ENCODE results near the gene AKAP12.
"Not testable (repeated sequence)": the region's sequence is repeated elsewhere in the genome, so short reads cannot be mapped to it uniquely, and the experiment has no call there.

AKAP12 gene

DNA sequence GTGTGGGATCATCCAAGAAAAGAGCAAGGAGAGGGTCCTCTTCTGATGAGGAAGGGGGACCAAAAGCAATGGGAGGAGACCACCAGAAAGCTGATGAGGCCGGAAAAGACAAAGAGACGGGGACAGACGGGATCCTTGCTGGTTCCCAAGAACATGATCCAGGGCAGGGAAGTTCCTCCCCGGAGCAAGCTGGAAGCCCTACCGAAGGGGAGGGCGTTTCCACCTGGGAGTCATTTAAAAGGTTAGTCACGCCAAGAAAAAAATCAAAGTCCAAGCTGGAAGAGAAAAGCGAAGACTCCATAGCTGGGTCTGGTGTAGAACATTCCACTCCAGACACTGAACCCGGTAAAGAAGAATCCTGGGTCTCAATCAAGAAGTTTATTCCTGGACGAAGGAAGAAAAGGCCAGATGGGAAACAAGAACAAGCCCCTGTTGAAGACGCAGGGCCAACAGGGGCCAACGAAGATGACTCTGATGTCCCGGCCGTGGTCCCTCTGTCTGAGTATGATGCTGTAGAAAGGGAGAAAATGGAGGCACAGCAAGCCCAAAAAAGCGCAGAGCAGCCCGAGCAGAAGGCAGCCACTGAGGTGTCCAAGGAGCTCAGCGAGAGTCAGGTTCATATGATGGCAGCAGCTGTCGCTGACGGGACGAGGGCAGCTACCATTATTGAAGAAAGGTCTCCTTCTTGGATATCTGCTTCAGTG lies 110.8 kb downstream of the AKAP12 start:
- DNase-seq, result no peak

DNA sequence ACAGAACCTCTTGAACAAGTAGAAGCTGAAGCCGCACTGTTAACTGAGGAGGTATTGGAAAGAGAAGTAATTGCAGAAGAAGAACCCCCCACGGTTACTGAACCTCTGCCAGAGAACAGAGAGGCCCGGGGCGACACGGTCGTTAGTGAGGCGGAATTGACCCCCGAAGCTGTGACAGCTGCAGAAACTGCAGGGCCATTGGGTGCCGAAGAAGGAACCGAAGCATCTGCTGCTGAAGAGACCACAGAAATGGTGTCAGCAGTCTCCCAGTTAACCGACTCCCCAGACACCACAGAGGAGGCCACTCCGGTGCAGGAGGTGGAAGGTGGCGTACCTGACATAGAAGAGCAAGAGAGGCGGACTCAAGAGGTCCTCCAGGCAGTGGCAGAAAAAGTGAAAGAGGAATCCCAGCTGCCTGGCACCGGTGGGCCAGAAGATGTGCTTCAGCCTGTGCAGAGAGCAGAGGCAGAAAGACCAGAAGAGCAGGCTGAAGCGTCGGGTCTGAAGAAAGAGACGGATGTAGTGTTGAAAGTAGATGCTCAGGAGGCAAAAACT lies 111.5 kb downstream of the AKAP12 start:
- DNase-seq, result no peak

DNA sequence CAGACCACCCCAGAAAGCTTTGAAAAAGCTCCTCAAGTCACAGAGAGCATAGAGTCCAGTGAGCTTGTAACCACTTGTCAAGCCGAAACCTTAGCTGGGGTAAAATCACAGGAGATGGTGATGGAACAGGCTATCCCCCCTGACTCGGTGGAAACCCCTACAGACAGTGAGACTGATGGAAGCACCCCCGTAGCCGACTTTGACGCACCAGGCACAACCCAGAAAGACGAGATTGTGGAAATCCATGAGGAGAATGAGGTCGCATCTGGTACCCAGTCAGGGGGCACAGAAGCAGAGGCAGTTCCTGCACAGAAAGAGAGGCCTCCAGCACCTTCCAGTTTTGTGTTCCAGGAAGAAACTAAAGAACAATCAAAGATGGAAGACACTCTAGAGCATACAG lies 112.0 kb downstream of the AKAP12 start:
- DNase-seq, result no peak

DNA sequence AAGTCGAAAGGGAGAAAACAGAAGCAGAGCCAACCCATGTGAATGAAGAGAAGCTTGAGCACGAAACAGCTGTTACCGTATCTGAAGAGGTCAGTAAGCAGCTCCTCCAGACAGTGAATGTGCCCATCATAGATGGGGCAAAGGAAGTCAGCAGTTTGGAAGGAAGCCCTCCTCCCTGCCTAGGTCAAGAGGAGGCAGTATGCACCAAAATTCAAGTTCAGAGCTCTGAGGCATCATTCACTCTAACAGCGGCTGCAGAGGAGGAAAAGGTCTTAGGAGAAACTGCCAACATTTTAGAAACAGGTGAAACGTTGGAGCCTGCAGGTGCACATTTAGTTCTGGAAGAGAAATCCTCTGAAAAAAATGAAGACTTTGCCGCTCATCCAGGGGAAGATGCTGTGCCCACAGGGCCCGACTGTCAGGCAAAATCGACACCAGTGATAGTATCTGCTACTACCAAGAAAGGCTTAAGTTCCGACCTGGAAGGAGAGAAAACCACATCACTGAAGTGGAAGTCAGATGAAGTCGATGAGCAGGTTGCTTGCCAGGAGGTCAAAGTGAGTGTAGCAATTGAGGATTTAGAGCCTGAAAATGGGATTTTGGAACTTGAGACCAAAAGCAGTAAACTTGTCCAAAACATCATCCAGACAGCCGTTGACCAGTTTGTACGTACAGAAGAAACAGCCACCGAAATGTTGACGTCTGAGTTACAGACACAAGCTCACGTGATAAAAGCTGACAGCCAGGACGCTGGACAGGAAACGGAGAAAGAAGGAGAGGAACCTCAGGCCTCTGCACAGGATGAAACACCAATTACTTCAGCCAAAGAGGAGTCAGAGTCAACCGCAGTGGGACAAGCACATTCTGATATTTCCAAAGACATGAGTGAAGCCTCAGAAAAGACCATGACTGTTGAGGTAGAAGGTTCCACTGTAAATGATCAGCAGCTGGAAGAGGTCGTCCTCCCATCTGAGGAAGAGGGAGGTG lies 112.9 kb downstream of the AKAP12 start:
- DNase-seq, result no peak

DNA sequence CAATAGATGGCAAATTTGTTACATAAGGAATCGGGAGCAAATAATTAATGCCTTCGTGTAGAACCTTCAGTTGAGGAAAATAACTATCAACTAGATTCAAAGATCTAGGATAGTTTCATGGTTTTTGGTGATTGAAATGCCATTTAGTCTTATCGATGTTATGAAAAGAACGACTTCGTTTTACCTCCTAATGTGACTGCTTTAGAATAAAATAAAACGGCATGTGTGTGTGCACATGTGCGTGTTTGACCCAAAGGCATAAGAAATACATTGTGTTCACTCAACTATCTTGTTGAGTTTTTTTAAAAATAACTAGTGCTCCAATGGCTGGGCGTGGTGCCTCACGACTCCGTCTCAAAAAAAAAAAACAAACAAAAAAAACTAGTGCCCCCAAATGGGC lies 114.0 kb downstream of the AKAP12 start:
- no peak for DNase-seq

DNA sequence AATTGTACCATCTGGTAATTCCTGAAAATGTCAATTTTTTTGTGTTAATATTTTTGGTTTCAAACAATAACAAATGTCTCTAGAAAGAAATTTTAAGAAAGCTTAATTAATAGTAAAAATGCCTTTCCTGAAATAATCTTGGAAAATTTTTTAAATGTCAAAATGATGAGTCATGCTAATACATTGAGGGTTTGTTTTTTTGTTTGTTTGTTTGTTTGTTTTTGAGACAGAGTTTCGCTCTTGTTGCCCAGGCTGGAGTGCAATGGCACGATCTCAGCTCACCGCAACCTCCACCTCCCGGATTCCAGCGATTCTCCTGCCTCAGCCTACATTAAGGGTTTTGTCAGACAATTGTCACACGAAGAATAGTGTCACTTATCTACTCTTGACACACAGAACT lies 117.2 kb downstream of the AKAP12 start:
- DNase-seq, result not testable (repeated sequence)

DNA sequence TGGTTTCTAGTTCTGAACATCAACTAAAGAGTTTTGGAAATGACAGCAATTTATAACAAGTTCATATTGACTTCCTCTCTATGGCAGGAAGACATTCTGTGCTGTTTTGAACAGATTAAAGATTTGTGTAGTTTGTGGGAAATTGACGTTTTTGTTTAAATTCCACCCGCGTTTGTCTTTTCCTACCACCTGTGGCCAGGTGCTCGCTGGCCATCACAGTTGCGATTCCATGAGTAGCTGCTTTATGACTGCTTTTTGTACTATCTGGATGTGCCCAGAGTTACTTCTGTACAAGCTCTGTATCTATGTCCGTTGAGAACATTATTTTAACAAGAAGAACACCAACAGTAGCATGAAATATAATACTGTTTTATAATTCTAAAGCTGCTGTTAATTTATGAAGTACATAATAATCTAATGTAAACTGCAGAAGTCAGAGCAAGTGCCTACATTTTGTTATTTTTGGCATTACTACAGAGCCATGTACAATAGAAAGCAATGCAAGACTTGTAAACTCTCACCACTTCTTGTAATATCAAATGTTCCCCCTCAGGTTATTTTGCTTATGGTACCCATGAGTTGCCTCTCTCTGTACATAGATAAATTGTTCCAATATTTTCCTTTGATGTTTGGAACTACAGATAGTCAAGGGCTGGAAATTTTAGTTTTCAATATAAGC lies 118.1 kb downstream of the AKAP12 start:
- no peak for DNase-seq

DNA sequence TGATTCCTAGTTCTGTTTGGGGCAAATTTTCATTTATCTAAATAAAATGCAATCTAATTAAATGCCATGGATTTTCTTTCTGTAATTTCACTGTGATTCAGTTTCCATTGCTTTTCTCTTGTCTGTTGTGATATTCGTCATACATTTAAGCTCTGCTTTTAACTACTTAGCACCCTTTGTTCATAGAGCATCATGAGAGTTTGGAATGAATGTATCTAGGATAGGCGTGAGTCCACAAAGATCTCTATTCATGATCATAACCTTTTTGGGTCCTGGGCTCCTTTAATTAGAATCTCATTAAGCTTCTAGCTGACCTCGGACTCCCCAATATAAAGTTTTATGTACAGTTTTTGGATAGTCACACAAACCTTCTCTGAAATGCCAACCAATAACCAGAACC lies 118.7 kb downstream of the AKAP12 start:
- no peak for DNase-seq

DNA sequence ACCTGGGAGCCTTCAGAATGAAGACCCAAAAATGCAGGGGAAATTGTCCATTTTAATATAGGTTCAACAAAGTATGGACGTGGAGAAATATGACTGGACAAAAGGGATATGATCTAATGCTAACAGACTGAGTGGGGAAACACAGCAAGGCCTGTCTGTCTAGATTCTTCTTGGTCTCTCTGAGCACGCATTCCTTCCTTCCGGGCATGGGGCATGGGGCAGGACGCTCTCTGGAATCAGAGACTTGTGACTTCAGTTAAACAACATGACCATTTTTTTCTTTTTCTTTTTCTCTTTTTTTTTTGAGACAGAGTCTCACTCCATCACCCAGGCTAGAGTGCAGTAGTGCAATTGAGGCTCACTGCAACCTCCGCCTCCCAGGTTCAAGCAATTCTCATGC lies 119.7 kb downstream of the AKAP12 start:
- no peak for DNase-seq

DNA sequence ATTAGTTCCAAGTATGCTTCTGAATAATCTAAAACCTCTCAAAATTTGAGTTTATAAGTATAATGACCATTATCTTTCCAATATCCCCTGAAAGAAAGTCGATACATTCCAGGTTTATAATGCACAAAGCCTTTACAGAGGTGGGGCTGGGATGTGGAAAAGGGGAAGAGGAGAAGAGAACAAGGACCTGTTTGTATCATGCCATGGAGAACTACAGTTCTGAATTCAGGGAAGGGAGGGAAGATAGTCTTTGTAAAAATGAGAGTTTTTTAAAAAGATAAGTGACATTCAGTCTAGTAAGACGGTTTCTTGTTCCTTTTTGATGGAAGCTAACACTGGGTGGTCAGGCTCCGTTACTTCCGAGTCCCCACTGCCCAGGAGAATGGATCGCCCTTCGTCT lies 125.5 kb downstream of the AKAP12 start:
- DNase-seq, result no peak

DNA sequence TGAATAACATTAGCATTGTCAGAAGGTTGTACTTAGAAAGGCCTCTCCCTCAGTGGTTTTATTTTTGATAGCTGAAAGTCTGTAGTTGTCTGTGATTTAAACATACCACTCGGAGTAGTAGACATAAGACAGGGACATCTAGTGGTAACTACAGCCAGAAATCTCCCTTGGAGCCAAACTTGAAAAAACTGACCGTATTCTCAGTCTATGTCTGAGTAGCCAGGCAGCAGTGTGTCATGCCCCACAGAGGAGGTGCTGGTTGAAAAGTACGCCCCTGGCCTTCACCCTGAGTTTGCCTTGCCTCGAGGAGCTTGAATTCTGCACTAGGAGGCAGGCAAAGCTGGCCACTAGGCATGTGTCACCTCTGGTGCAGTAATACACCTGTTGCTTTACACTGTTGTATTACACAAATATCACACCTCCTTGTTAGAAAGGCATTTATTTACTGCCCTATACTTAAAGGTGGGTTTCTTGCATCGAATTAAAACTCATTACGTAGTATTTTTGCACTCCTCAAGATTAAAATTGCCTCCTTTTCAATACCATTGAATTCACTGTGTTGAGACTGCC lies 130.8 kb downstream of the AKAP12 start:
- no peak for DNase-seq

DNA sequence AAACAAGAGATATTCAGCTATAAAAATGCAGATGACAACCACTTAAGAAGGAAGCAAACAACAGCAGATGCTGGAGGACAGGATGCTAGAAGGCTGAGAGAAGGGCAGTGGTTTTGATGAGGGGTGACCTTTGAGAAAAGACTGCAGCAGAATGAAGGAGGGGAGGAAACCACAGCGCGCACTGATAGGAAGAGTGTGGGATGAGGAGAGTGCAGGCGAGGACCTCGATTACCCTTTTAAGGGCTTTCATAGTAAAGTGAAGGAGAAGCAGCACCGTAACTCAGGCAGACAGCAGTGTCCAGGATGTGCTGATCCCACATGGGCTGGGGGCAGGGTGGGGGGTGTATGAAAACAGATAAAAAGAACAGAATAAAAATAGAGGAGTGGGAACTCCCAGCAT lies 132.4 kb downstream of the AKAP12 start:
- no peak for DNase-seq

DNA sequence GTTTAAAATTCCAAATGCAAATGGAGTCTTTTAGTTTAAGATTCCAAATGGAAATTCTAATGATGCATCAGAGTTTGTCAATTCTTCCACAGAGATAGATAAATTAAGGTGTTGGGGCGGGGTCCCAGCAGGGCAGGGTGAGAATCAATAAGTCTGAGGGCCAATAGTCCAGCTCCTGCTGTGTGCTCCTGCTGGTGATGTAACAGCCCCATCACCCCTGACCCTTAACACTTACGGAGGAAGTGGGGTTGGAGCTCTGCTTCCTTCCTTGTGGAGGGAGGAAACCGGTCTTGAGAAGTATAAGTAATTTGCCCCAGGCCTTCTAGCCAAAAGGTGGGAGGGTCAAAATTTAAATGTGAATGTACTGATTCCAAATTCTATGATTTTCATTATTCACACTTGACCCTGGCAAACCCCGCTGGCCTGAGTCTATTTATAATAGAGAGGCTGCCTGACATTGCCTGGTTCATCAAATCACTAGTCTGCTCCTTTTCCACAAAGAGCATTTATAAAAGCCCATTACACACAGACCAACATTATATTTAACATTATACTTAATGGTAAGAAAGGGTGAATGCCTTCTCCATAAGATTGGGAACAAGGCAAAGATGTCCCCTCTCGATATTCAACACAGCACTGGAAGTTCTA lies 134.4 kb downstream of the AKAP12 start:
- peak; percentile 40 for DNase-seq

DNA sequence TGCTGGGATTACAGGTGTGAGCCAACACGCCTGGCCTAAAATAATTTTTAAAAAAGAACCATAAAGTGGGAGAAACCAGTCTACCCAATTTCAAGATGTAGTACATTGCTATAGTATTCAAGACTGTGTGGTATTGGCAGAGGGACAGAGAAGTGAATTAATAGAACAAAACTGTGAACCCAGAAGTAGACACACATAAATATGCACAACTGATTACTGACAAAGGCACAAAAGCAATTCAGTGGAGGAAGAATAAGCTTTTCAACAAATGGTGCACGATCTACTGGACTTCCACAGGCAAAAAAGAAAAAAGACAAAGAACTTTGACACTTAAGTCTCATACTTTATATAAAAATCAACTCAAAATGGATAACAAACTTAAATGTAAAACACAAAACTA lies 136.1 kb downstream of the AKAP12 start:
- no peak for DNase-seq

DNA sequence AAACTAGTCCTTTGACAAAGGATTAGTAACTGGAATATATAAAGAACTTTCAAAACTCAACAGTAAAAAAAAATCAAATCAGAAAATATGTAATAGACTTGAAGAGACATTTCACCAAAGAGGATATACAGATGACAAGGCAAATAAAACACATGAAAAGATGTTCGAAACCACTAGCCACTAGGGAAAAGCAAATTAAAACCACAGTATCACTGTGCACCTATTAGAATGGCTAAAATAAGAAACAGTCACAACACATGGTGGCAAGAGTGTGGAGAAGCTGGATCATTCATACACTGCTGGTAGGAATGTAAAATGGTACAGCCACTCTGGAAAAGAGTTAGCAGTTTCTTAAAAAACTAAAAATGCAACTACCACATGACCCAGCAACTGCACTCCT lies 136.7 kb downstream of the AKAP12 start:
- DNase-seq, result no peak

DNA sequence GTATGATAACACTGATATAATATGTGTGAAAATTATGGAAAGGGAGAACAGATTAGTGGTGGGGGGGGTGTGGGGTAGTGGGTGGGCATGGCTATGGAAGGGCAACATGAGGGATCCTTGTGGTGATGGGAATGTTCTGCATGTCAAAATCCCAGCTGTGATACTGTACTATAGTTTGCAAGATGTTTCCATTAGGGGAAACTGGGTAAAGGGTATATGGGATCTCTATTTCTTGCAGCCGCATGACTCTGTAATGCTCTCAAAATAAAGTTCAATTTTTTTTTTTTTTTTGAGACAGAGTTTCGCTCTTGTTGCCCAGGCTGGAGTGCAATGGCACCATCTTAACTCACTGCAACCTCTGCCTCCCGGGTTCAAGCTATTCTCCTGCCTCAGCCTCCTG lies 137.3 kb downstream of the AKAP12 start:
- no peak for DNase-seq

DNA sequence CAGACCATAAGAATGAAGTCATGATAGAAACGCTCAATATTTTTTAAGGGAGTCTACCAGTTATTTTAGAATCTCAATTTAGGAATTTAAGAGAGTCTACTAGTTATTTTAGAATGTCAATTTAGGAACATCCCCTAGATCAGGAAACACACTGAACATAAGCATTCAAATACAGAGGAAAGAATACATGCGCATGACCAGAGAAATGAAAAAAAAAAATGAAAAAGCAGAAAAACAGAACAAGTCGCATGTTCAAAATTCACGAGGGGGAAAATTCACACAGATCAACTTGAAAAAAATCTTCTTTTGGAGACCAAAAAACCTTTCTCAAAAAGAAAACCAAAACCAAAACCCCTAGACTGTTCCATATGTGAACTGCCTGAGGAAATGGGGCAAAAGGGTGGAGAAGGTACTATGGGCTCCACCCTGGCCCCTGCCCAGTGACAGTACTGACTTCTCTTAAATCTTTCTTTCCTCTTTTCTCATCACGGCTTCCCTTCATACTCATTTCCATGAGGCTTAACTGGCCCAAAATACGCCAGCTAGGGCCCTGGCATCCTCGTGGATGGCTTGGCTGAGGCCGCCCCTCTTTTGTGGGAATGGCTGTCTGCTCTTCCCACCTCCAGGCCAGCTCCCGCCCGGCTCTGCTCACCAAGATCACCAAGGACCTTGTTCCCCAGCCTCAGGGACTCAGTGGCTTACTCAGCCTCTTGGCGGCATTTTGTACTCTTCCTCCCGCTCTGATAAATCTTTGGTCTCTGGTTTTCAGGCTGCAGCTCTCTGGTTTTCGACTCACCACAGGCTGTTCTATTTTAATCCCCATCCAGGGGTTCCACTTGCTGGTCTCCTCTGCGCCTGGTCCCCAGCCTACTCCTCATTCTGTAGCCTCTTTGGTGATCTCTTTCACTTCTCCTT lies 140.4 kb downstream of the AKAP12 start:
- DNase-seq, result peak; percentile 60

DNA sequence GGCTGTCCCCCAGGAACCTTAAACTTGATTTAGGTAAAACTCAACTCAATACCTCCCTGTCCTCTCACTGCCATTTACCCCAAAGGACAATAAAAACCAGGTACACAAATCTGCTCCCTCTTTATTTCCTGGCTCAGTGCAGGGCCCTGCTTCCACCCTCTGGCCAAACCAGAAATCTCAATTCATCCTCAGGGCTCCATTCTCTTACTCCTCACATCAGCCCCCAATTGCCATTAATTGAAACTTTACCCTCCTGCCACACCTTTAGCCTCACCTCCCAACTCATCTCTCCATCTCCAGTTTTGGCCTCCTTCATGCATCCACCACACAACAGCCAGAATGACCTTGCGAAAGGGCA lies 141.1 kb downstream of the AKAP12 start:
- no peak for DNase-seq

DNA sequence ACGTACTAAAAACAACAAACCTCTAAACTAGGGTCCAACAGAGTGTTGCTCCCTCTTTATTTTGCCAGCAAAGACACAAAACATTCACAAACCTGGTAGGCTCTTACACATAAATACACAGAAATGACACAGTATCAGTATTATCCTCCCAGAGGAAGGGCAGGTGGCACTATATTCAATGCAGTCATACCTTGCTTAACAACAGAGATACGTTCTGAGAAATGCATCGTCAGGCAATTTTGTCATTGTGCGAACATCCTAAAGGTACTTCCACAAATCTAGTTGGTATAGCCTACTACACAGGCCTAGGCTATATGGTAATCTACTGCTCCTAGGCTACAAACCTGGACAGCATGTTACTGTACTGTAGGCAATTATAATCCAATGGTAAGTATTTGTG lies 142.0 kb downstream of the AKAP12 start:
- DNase-seq, result no peak

DNA sequence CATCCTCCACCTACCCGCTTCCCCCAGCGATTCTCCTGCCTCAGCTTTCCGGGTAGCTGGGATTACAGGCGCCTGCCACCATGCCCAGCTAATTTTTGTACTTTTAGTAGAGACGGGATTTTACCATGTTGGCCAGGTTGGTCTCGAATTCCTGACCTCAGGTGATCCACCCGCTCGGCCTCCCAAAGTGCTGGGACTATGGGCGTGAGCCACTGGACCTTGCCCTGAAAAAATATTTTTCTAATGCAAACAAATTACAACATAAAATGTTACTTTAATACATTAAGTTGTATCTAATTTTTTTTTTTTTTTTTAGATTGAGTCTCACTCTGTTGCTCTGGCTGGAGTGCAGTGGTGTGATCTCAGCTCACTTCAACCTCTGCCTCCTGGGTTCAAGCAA lies 142.9 kb downstream of the AKAP12 start:
- DNase-seq, result not testable (repeated sequence)

DNA sequence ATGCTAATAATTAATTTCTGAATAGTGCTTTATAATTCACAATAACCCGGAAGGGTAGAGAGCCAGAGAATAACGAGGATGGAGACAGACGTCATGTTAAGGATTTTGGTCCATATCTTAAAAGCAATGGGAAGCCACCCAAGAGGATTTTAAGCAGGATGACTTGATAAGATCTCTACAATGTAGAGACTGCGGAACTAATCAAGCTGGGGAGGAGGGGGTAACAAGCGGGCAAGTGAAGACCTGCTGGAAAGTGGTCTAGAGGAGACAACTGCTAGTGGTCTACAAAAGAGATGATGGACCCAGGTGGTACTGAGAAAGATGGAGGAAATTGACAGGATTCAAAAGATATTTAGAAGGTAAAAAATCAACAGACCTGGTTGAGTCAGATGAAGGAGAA lies 144.4 kb downstream of the AKAP12 start:
- DNase-seq, result no peak

Measured in CD4-positive, alpha-beta T cell treated with Interleukin-4 for 4 hours (primary cell).